H9 (cell line): ENCODE data around the gene TM4SF1. TPM values are rescaled to one million over a fixed set of nuclear protein-coding genes. Genes with fewer than 3 reads are reported as not detected.

Experiments
- DNase-seq: peaks from one replicate; pipeline ENCODE4 v3.0.0-alpha.2; 2017
- H2AFZ ChIP-seq: one replicate; pipeline ENCODE4 v1.6.1; 2013; ENCODE audit warnings: mild to moderate bottlenecking, low read length, control low read depth, moderate library complexity
- H2AK5ac ChIP-seq: 2 replicates; pipeline ENCODE4 v1.6.1; 2013; ENCODE audit warnings: low read length, control low read depth, mixed read lengths; ENCODE audit not compliant: insufficient read length
- H2BK120ac ChIP-seq: one replicate; pipeline ENCODE4 v1.6.1; 2013; ENCODE audit warnings: low read depth, mild to moderate bottlenecking, low read length, control low read depth, inconsistent platforms; ENCODE audit not compliant: poor library complexity, severe bottlenecking
- H2BK12ac ChIP-seq: 2 replicates; pipeline ENCODE4 v1.6.1; 2013; ENCODE audit warnings: low read length, control low read depth, mixed read lengths, low read depth; ENCODE audit not compliant: insufficient read length
- H2BK15ac ChIP-seq: 2 replicates; pipeline ENCODE4 v1.6.1; 2013; ENCODE audit warnings: low read depth, low read length, control low read depth
- H2BK20ac ChIP-seq: one replicate; pipeline ENCODE4 v1.6.1; 2013; ENCODE audit warnings: low read depth, mild to moderate bottlenecking, low read length, control low read depth, inconsistent platforms; ENCODE audit not compliant: poor library complexity, severe bottlenecking
- H2BK5ac ChIP-seq: 2 replicates; pipeline ENCODE4 v1.6.1; 2013; ENCODE audit warnings: low read length, control low read depth, mixed read lengths; ENCODE audit not compliant: insufficient read length
- H3K14ac ChIP-seq: 2 replicates; pipeline ENCODE4 v1.6.1; 2013; ENCODE audit warnings: low read length, control low read depth; ENCODE audit not compliant: insufficient read depth
- H3K18ac ChIP-seq: 2 replicates; pipeline ENCODE4 v1.6.1; 2013; ENCODE audit warnings: low read depth, mild to moderate bottlenecking, mixed read lengths, low read length, control low read depth; ENCODE audit not compliant: insufficient read length
- H3K23ac ChIP-seq: 2 replicates; pipeline ENCODE4 v1.6.1; 2013; ENCODE audit warnings: low read length, control low read depth, mixed read lengths, low read depth; ENCODE audit not compliant: insufficient read length
- H3K23me2 ChIP-seq: 2 replicates; pipeline ENCODE4 v1.6.1; 2013; ENCODE audit warnings: low read depth, mild to moderate bottlenecking, mixed read lengths, low read length, control low read depth; ENCODE audit not compliant: insufficient read length, poor library complexity, severe bottlenecking
- H3K27ac ChIP-seq: 2 replicates; pipeline ENCODE4 v1.5.1; 2013; ENCODE audit warnings: low read length, control low read depth, mixed read lengths, low read depth; ENCODE audit not compliant: insufficient read length
- H3K27me3 ChIP-seq: 2 replicates; pipeline ENCODE4 v1.6.1; 2013; ENCODE audit warnings: low read length, control low read depth, inconsistent platforms; ENCODE audit not compliant: insufficient read depth
- H3K4ac ChIP-seq: 2 replicates; pipeline ENCODE4 v1.6.1; 2013; ENCODE audit warnings: low read depth, mild to moderate bottlenecking, control low read depth, inconsistent platforms, low read length, moderate library complexity
- H3K4me1 ChIP-seq: 2 replicates; pipeline ENCODE4 v1.6.1; 2013; ENCODE audit warnings: low read length, control low read depth, inconsistent platforms; ENCODE audit not compliant: insufficient read depth
- H3K4me2 ChIP-seq: 2 replicates; pipeline ENCODE4 v1.6.1; 2013; ENCODE audit warnings: low read length, control low read depth, mixed read lengths; ENCODE audit not compliant: insufficient read length, insufficient read depth
- H3K56ac ChIP-seq: 2 replicates; pipeline ENCODE4 v1.6.1; 2013; ENCODE audit warnings: low read depth, mild to moderate bottlenecking, mixed read lengths, low read length, control low read depth; ENCODE audit not compliant: insufficient read length
- H3K79me1 ChIP-seq: 2 replicates; pipeline ENCODE4 v1.6.1; 2013; ENCODE audit warnings: low read depth, mild to moderate bottlenecking, moderate library complexity, low read length, control low read depth, inconsistent platforms; ENCODE audit not compliant: insufficient read depth, poor library complexity, severe bottlenecking
- H3K79me2 ChIP-seq: 2 replicates; pipeline ENCODE4 v1.6.1; 2013; ENCODE audit warnings: low read length, control low read depth, inconsistent platforms; ENCODE audit not compliant: insufficient read depth
- H3K9ac ChIP-seq: 2 replicates; pipeline ENCODE4 v1.6.1; 2013; ENCODE audit warnings: low read length, control low read depth, mixed read lengths; ENCODE audit not compliant: insufficient read length; ENCODE audit errors: extremely low read depth
- H3K9me3 ChIP-seq: one replicate; pipeline ENCODE4 v1.6.1; 2013; ENCODE audit warnings: low read depth, low read length, inconsistent platforms; ENCODE audit not compliant: control insufficient read depth
- H3T11ph ChIP-seq: one replicate; pipeline ENCODE4 v1.6.1; 2013; ENCODE audit warnings: mild to moderate bottlenecking, low read length, control low read depth, inconsistent platforms
- H4K20me1 ChIP-seq: one replicate; pipeline ENCODE4 v1.6.1; 2013; ENCODE audit not compliant: control insufficient read depth, insufficient read length, insufficient read depth
- H4K5ac ChIP-seq: 2 replicates; pipeline ENCODE4 v1.6.1; 2013; ENCODE audit warnings: low read depth, mild to moderate bottlenecking, mixed read lengths, low read length, control low read depth; ENCODE audit not compliant: insufficient read length
- H4K8ac ChIP-seq: replicated peaks from 2 replicates; pipeline ENCODE4 v1.6.1; 2013; ENCODE audit warnings: low read length, control low read depth, mixed read lengths, low read depth; ENCODE audit not compliant: insufficient read length
- H4K91ac ChIP-seq: 2 replicates; pipeline ENCODE4 v1.6.1; 2013; ENCODE audit warnings: low read depth, mild to moderate bottlenecking, moderate library complexity, mixed read lengths, low read length, control low read depth; ENCODE audit not compliant: insufficient read length
- H3K27ac Mint-ChIP-seq, 3 experiments: 2 replicates in 2 of 3; 3 replicates in 1 of 3; pipeline ENCODE4 v1.8.0; 2020 to 2021; ENCODE audit warnings: mixed read lengths in 3 of 3, mild to moderate bottlenecking in 1 of 3, moderate library complexity in 1 of 3
- H3K27me3 Mint-ChIP-seq: 2 replicates; pipeline ENCODE4 v1.8.0; 2021; ENCODE audit warnings: low read depth, mild to moderate bottlenecking, moderate library complexity, mixed read lengths
- H3K36me3 Mint-ChIP-seq, 3 experiments: 2 replicates in 2 of 3; 3 replicates in 1 of 3; pipeline ENCODE4 v1.8.0; 2020 to 2021; ENCODE audit warnings: low read depth in 3 of 3, mixed read lengths in 3 of 3; ENCODE audit not compliant: insufficient read depth in 1 of 3
- H3K4me1 Mint-ChIP-seq, 2 experiments: 2 replicates each; pipeline ENCODE4 v1.8.0; 2020; ENCODE audit warnings: mixed read lengths in 2 of 2
- H3K4me3 Mint-ChIP-seq, 2 experiments: 2 replicates in 1 of 2; 3 replicates in 1 of 2; pipeline ENCODE4 v1.8.0; 2020 to 2021; ENCODE audit warnings: mild to moderate bottlenecking in 2 of 2, mixed read lengths in 2 of 2, moderate library complexity in 1 of 2
- H3K9me3 Mint-ChIP-seq, 2 experiments: 2 replicates in 1 of 2; 3 replicates in 1 of 2; pipeline ENCODE4 v1.8.0; 2020; ENCODE audit warnings: mild to moderate bottlenecking in 2 of 2, mixed read lengths in 2 of 2, moderate library complexity in 1 of 2
- CTCF ChIP-seq: fragments of 200-600 bp; sonication (generic); conservative IDR thresholded peaks from 3 replicates; pipeline ENCODE4 v1.8.0; 2021; ENCODE audit warnings: antibody characterized with exemption, mild to moderate bottlenecking
- WGBS: extraction: QIAGEN DNeasy Blood & Tissue Kit; methylation state at CpG from one replicate; pipeline ENCODE4 v1.1.7; 2013; ENCODE audit warnings: missing lambda C conversion rate, low lambda C conversion rate, mixed read lengths; ENCODE audit not compliant: insufficient read length; ENCODE audit errors: extremely low coverage; 5-methylcytosine and 5-hydroxymethylcytosine counted together
- total RNA-seq: library from RNA; stranded (reverse); gene quantifications from 2 replicates; pipeline ENCODE4 v1.2.1, GENCODE V29; 2021

Gene TM4SF1
- total RNA-seq, 1 experiment from 2014 or later: 1.2 TPM

GRCh38 chr3:149366031-149366430, 11.4 kb downstream of the TM4SF1 start:
- Histone ChIP-seq H3K4me2 (no peak overlapping the region), H4K5ac (no peak overlapping the region), H2AFZ (no peak overlapping the region), H3K27ac (no peak overlapping the region), H2BK12ac (no peak overlapping the region), H3K23ac (no peak overlapping the region), H3K79me1 (no peaks in the 10 kb centered on the region), H3K18ac (no peak overlapping the region), H3K4ac (no peak overlapping the region), H2BK15ac (no peak overlapping the region), H4K91ac (no peak overlapping the region), H3K9me3 (no peaks in the 10 kb centered on the region), H3K56ac (no peak overlapping the region), H2BK20ac (no peak overlapping the region), H3K9ac (no peak overlapping the region), H2BK5ac (no peak overlapping the region), H4K20me1 (no peaks in the 10 kb centered on the region), H3T11ph (no peak overlapping the region), H3K27me3 (no peaks in the 10 kb centered on the region), H4K8ac (no peak overlapping the region), H3K4me1 (peaks cover 5% of the 10 kb centered on the region), H2BK120ac (no peak overlapping the region), H3K23me2 (no peaks in the 10 kb centered on the region), H2AK5ac (no peak overlapping the region), H3K14ac (no peak overlapping the region), H3K79me2 (no peaks in the 10 kb centered on the region)
- no peak for TF ChIP-seq CTCF
- no peaks in the 10 kb centered on the region; the same call in 1 of the 2 replicates for H3K27me3 Mint-ChIP-seq
- no peak overlapping the region for H3K4me3 Mint-ChIP-seq
- no peaks in the 10 kb centered on the region for H3K9me3 Mint-ChIP-seq
- no CpG with 5 or more reads among the region's 2 CpGs for WGBS
- H3K36me3 Mint-ChIP-seq: no peaks in the 10 kb centered on the region
- H3K27ac Mint-ChIP-seq: no peak overlapping the region; a peak in 1 of 7 replicates
- peaks cover 53 to 57% of the 10 kb centered on the region in 2 experiments for H3K4me1 Mint-ChIP-seq
- DNase-seq: no peak
